IgD-negative memory B cell (primary cell): ENCODE results near the gene CCDC60. TPM values are rescaled to one million over a fixed set of nuclear protein-coding genes. Genes with fewer than 3 reads are reported as not detected.

Experiments used
- H3K27ac Mint-ChIP-seq, 3 donors: one replicate each; pipeline ENCODE4 v1.8.0; 2020 to 2022; ENCODE audit warnings: mild to moderate bottlenecking in 3 of 3, mixed read lengths in 3 of 3, moderate library complexity in 1 of 3
- H3K27me3 Mint-ChIP-seq: one replicate; pipeline ENCODE4 v1.8.0; 2021; ENCODE audit warnings: mixed read lengths
- H3K36me3 Mint-ChIP-seq: one replicate; pipeline ENCODE4 v1.8.0; 2020; ENCODE audit warnings: mild to moderate bottlenecking, mixed read lengths
- H3K4me1 Mint-ChIP-seq, 3 donors: one replicate each; pipeline ENCODE4 v1.8.0; 2020 to 2022; ENCODE audit warnings: mixed read lengths in 3 of 3, mild to moderate bottlenecking in 1 of 3
- H3K4me3 Mint-ChIP-seq, 4 donors: one replicate each; pipeline ENCODE4 v1.8.0; 2020 to 2022; ENCODE audit warnings: mild to moderate bottlenecking in 4 of 4, mixed read lengths in 4 of 4, moderate library complexity in 3 of 4
- H3K9me3 Mint-ChIP-seq, 3 donors: one replicate each; pipeline ENCODE4 v1.8.0; 2020 to 2021; ENCODE audit warnings: mixed read lengths in 3 of 3, mild to moderate bottlenecking in 1 of 3
- polyA plus RNA-seq: library from polyadenylated mRNA; unstranded; fragments of 300-500 nt; fragmentation: Illumina TruSeq; gene quantifications from one replicate; pipeline ENCODE4 v1.2.3, GENCODE V29; 2021

The CCDC60 gene
- polyA plus RNA-seq, 1 donor from 2014 or later = not detected

GRCh38 chr12:119540476-119540875, 205.9 kb downstream of the CCDC60 start:
- H3K4me3 Mint-ChIP-seq = no peak overlapping the region
- H3K4me1 Mint-ChIP-seq = no peaks in the 10 kb centered on the region
- no peak overlapping the region for H3K27ac Mint-ChIP-seq
- no peaks in the 10 kb centered on the region for H3K36me3 Mint-ChIP-seq
- H3K9me3 Mint-ChIP-seq = peaks cover 2 to 10% (median 4%) of the 10 kb centered on the region in 3 donors
- H3K27me3 Mint-ChIP-seq = peaks cover 11% of the 10 kb centered on the region

DNA sequence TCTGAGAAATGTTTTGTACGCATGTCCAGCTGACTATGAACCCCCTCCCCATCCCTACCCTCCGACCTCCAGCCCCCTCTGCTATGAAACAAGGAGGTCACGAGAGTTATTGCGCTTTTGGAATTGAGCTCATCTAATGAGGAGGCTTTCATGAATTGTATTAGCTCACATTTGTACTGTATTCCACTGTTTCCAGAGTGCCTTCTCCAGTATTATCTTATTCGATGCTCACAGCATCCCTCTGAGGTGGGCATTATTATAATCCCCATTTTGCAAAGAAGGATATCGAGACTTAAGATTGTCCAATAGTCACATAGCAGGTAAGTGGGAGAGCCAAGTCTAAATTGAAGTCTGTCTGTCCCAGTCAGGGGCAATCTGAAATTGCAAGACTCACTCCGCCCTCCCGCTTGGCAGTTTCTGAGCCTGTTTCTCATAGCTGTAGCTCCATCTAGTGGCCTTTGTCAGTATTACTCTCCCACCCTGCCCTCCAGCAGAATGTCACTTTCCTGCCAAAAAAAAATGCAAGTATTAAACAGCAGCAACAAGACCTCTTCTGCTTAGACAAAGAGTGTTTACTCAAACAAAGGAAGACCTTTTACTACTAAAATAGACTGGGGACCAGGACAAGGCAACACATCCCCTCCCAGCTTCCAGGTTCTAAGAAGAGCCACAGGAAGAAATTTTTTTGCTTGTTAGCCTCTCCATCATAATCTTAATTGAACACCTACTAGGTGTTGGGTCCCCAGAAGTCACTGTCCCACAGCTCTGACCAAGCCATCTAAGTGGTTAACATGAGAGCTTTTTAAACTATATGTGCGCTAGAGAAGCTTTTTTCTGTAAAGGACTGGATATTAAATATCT, 210.5 kb downstream of the CCDC60 start:
- H3K36me3 Mint-ChIP-seq = no peaks in the 10 kb centered on the region
- H3K27ac Mint-ChIP-seq = peak overlapping the region in 1 of 3 donors; percentile 2
- peaks cover 7% of the 10 kb centered on the region for H3K27me3 Mint-ChIP-seq
- H3K9me3 Mint-ChIP-seq = peaks cover 0 to 2% (median 0%) of the 10 kb centered on the region in 3 donors
- peaks cover 0 to 2% (median 0%) of the 10 kb centered on the region in 3 donors for H3K4me1 Mint-ChIP-seq
- H3K4me3 Mint-ChIP-seq = no peak overlapping the region

DNA sequence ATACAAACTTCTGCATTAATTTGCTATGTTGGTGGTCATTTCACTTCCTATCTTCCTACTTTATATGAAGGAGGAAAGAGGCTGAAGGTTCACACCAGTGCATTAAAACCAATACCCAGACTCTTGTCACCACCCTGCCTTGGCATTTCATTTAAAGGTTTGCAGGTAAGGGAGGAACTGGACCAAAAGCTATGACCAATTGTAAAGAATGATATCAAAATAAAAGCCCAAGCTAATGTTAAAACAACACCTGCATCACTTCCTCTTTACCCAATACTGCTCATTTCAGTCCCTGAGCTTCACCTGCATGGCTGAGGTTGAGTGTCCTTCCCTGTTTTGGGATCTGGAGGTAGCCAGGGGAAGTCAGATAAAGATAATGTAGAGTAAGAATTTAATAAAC, 211.8 kb downstream of the CCDC60 start:
- H3K27ac Mint-ChIP-seq = no peak overlapping the region
- H3K27me3 Mint-ChIP-seq = peaks cover 15% of the 10 kb centered on the region
- peaks cover 0 to 2% (median 0%) of the 10 kb centered on the region in 3 donors for H3K4me1 Mint-ChIP-seq

GRCh38 chr12:119547001-119547400, 212.5 kb downstream of the CCDC60 start:
- Mint-ChIP-seq H3K27ac (no peak overlapping the region), H3K4me1 (peaks cover 0 to 2% (median 0%) of the 10 kb centered on the region in 3 donors), H3K9me3 (peaks cover 0 to 2% (median 0%) of the 10 kb centered on the region in 3 donors), H3K36me3 (no peaks in the 10 kb centered on the region), H3K27me3 (peaks cover 16% of the 10 kb centered on the region), H3K4me3 (no peak overlapping the region)

More for the DNA sequence above, 211.8 kb downstream of the CCDC60 start:
- Mint-ChIP-seq H3K36me3 (no peaks in the 10 kb centered on the region), H3K4me3 (no peak overlapping the region), H3K9me3 (peaks cover 0 to 2% (median 0%) of the 10 kb centered on the region in 3 donors)

DNA sequence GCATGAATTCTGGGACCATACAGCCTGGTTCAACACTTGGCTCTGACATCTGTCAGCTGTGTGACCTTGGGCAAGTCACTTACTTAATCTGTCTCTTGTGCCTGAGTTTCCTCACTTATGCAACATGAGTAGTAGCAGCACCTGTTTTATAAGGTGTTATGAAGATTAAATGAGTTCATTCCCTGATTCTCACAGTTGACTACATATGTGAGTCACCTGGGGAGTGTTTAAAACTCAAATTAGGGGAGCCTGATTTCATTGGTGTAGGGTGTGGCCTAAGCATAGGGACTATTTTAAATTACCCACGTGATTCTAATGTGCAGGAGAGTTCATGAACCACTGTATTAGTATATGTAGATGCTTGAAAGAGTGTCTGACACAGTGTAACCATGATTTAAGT, 222.3 kb downstream of the CCDC60 start:
- H3K4me1 Mint-ChIP-seq = no peaks in the 10 kb centered on the region
- peaks cover 3% of the 10 kb centered on the region for H3K36me3 Mint-ChIP-seq
- H3K27ac Mint-ChIP-seq = no peak overlapping the region
- peaks cover 11% of the 10 kb centered on the region for H3K27me3 Mint-ChIP-seq
- peaks cover 1 to 7% (median 2%) of the 10 kb centered on the region in 3 donors for H3K9me3 Mint-ChIP-seq
- H3K4me3 Mint-ChIP-seq = no peak overlapping the region

GRCh38 chr12:119565404-119565803, 230.9 kb downstream of the CCDC60 start:
- peaks cover 9% of the 10 kb centered on the region for H3K27me3 Mint-ChIP-seq
- no peaks in the 10 kb centered on the region for H3K4me1 Mint-ChIP-seq
- no peak overlapping the region for H3K4me3 Mint-ChIP-seq
- no peak overlapping the region for H3K27ac Mint-ChIP-seq
- H3K9me3 Mint-ChIP-seq = peaks cover 0 to 3% (median 0%) of the 10 kb centered on the region in 3 donors
- no peaks in the 10 kb centered on the region for H3K36me3 Mint-ChIP-seq

DNA sequence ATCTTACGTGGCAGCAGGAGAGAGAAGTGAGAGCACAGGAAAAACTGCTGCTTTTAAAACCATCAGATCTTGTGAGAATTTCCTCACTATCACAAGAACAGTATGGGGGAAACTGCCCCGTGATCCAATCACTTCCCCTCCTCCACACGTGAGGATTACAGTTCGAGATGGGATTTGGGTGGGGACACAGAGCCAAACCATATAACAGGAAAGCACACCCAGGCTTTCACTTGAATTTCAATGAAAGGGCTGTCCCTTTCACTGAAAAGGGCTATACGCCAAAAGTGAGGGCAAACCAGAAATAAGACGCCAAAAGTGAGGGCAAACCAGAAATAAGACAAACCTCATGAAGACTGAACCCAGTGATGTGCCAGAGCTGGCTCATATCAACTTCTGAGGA, 236.2 kb downstream of the CCDC60 start:
- H3K27ac Mint-ChIP-seq = no peak overlapping the region
- H3K4me1 Mint-ChIP-seq = peaks cover 0 to 1% (median 0%) of the 10 kb centered on the region in 3 donors

GRCh38 chr12:119573086-119573485, 238.6 kb downstream of the CCDC60 start:
- Mint-ChIP-seq H3K27me3 (peaks cover 4% of the 10 kb centered on the region), H3K4me1 (peaks cover 0 to 1% (median 0%) of the 10 kb centered on the region in 3 donors), H3K4me3 (no peak overlapping the region), H3K9me3 (peaks cover 0 to 5% (median 0%) of the 10 kb centered on the region in 3 donors), H3K27ac (no peak overlapping the region), H3K36me3 (no peaks in the 10 kb centered on the region)

More for the DNA sequence above, 236.2 kb downstream of the CCDC60 start:
- peaks cover 4% of the 10 kb centered on the region for H3K27me3 Mint-ChIP-seq
- H3K36me3 Mint-ChIP-seq = no peaks in the 10 kb centered on the region
- H3K4me3 Mint-ChIP-seq = no peak overlapping the region
- H3K9me3 Mint-ChIP-seq = peaks cover 0 to 5% (median 0%) of the 10 kb centered on the region in 3 donors

GRCh38 chr12:119574255-119574654, 239.7 kb downstream of the CCDC60 start:
- peaks cover 0 to 1% (median 0%) of the 10 kb centered on the region in 3 donors for H3K4me1 Mint-ChIP-seq
- H3K4me3 Mint-ChIP-seq = no peak overlapping the region
- no peaks in the 10 kb centered on the region for H3K36me3 Mint-ChIP-seq
- peaks cover 4% of the 10 kb centered on the region for H3K27me3 Mint-ChIP-seq
- H3K27ac Mint-ChIP-seq = no peak overlapping the region
- peaks cover 0 to 5% (median 0%) of the 10 kb centered on the region in 3 donors for H3K9me3 Mint-ChIP-seq

GRCh38 chr12:119576118-119576810, 241.7 kb downstream of the CCDC60 start:
- Mint-ChIP-seq H3K27ac (no peak overlapping the region), H3K4me3 (no peak overlapping the region), H3K4me1 (no peaks in the 10 kb centered on the region), H3K27me3 (peaks cover 4% of the 10 kb centered on the region), H3K9me3 (peaks cover 0 to 5% (median 0%) of the 10 kb centered on the region in 3 donors), H3K36me3 (no peaks in the 10 kb centered on the region)

- peaks cover 0 to 5% (median 0%) of the 10 kb centered on the region in 3 donors for H3K9me3 Mint-ChIP-seq
- no peak overlapping the region for H3K27ac Mint-ChIP-seq
- peaks cover 2% of the 10 kb centered on the region for H3K36me3 Mint-ChIP-seq
- peaks cover 4% of the 10 kb centered on the region for H3K27me3 Mint-ChIP-seq
- H3K4me1 Mint-ChIP-seq = no peaks in the 10 kb centered on the region
- no peak overlapping the region for H3K4me3 Mint-ChIP-seq
These were observed 242.4 kb downstream of the CCDC60 start for GRCh38 chr12:119576915-119577314.

DNA sequence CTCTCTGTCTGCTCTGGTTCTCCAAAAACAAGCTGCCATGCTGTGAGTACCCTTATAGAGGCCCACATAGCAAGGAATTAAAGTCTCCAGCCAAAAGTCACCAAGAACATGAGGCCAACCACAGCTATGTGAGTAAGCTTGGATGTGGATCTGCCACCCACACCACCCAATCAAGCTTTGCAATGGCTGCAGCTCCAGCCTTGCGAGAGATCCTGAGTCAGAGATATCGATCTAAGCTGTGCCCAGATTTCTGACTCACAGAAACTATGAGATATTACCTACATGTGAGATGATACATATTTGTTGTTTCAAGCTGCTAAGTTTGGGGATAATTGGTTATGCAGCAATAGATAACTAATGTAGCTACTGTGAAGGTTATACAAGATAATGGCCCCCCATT, 243.6 kb downstream of the CCDC60 start:
- Mint-ChIP-seq H3K4me3 (no peak overlapping the region), H3K36me3 (peaks cover 2% of the 10 kb centered on the region), H3K4me1 (no peaks in the 10 kb centered on the region), H3K27me3 (peaks cover 6% of the 10 kb centered on the region), H3K27ac (no peak overlapping the region), H3K9me3 (peaks cover 0 to 5% (median 0%) of the 10 kb centered on the region in 3 donors)

DNA sequence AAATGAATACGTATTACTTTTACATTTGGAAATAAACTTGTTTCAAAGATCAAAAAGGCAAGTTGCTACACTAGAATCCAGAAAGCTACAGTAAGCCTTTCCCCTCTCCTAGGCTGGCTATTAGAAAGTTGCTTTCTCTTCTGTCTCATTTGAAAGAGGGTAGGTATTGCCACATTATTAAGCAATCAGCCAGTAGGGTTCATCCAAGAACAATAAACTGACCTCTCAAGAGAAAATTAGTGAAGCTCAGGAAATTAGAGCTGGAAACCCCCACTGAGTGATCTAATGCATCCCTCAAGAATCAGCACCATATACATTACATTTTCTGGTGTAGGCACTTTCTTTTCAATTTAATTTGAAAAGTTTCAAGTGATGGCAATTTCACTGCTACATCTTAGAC, 254.6 kb downstream of the CCDC60 start:
- H3K4me3 Mint-ChIP-seq = no peak overlapping the region

GRCh38 chr12:119589634-119590033, 255.1 kb downstream of the CCDC60 start:
- Mint-ChIP-seq H3K27me3 (peaks cover 33% of the 10 kb centered on the region), H3K36me3 (no peaks in the 10 kb centered on the region), H3K27ac (no peak overlapping the region), H3K9me3 (peaks cover 0 to 1% (median 0%) of the 10 kb centered on the region in 3 donors), H3K4me1 (no peaks in the 10 kb centered on the region), H3K4me3 (no peak overlapping the region)

More for the DNA sequence above, 254.6 kb downstream of the CCDC60 start:
- Mint-ChIP-seq H3K9me3 (peaks cover 0 to 1% (median 0%) of the 10 kb centered on the region in 3 donors), H3K4me1 (no peaks in the 10 kb centered on the region), H3K36me3 (no peaks in the 10 kb centered on the region), H3K27ac (no peak overlapping the region), H3K27me3 (peaks cover 27% of the 10 kb centered on the region)
